ENCODE data around the gene SCMH1. TPM values are rescaled to one million over a fixed set of nuclear protein-coding genes. Genes with fewer than 3 reads are reported as not detected.
"Not testable (repeated sequence)": the region's sequence is repeated elsewhere in the genome, so short reads cannot be mapped to it uniquely, and the experiment has no call there.

The SCMH1 gene
- total RNA-seq, 1 experiment from 2014 or later, result 39.5 TPM

DNA sequence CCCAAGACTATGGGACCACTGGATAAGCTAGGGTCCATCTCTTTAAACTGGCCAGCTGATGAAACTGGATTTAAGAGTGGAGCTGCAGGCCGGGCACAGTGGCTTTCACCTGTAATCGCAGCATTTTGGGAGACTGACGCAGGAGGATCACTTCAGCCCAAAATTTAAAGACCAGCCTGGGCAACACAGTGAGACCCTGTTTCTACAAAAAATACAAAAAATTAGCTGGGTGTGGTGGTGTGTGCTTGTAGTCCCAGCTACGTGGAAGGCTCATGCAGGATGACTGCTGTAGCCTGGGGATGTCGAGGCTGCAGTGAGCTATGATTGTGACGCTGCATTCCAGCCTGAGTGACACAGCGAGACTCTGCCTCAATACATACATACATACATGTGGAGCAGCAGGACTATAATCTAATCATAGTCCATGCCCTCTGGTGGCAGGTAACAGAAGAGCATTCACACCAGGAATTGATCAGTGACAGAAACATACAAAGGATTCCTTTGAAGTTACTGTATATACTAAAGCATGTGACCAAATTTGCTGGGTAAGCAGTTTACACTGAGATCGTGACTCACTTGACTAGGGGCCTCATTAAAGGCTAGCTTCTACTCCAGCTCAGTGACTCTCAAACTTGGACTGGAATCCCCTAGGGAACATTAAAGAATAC, 119.1 kb downstream of the SCMH1 start:
- no peaks in the 10 kb centered on the region for H3K9me2 ChIP-seq (ENCODE audit: insufficient read depth)
- TF ChIP-seq EZH2 (IDR thresholded peaks at IDR 0.05; ENCODE audit: low read depth), result no peak
- TF ChIP-seq, protein P1, sequence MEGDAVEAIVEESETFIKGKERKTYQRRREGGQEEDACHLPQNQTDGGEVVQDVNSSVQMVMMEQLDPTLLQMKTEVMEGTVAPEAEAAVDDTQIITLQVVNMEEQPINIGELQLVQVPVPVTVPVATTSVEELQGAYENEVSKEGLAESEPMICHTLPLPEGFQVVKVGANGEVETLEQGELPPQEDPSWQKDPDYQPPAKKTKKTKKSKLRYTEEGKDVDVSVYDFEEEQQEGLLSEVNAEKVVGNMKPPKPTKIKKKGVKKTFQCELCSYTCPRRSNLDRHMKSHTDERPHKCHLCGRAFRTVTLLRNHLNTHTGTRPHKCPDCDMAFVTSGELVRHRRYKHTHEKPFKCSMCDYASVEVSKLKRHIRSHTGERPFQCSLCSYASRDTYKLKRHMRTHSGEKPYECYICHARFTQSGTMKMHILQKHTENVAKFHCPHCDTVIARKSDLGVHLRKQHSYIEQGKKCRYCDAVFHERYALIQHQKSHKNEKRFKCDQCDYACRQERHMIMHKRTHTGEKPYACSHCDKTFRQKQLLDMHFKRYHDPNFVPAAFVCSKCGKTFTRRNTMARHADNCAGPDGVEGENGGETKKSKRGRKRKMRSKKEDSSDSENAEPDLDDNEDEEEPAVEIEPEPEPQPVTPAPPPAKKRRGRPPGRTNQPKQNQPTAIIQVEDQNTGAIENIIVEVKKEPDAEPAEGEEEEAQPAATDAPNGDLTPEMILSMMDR (conservative IDR thresholded peaks at IDR 0.05), result peak; percentile 73
- H3K4me1 ChIP-seq (replicated peaks; ENCODE audit: insufficient read depth), result peaks cover 6% of the 10 kb centered on the region; the same call in 1 of the 2 replicates
- no peak overlapping the region for H2AFZ ChIP-seq
- no peaks in the 10 kb centered on the region for H4K20me1 ChIP-seq (ENCODE audit: insufficient read depth)
- BruUV-seq (replicated peaks), result no TSS peak
- no peaks in the 10 kb centered on the region for H3K79me2 ChIP-seq (ENCODE audit: low read depth)
- H3K27me3 ChIP-seq (ENCODE audit: insufficient read depth, low read depth), result no peaks in the 10 kb centered on the region
- H3K4me2 ChIP-seq, result no peak overlapping the region
- H3K27ac ChIP-seq, result no peak overlapping the region
- H3K36me3 ChIP-seq (ENCODE audit: low read depth), result no peaks in the 10 kb centered on the region
- CTCF ChIA-PET, result no interaction called here
- no peaks in the 10 kb centered on the region for H3K9me3 ChIP-seq (ENCODE audit: insufficient read depth, low read depth)
- peak in 1 of 2 experiments; percentile 76 for DNase-seq
- peaks cover 3% of the 10 kb centered on the region; the same call in 1 of the 2 replicates for H3F3A ChIP-seq (ENCODE audit: insufficient read depth, low read depth)
- intact Hi-C loops (cut with micrococcal nuclease; ENCODE audit: unreplicated experiment), result loop anchor here (5.0 kb wide), 2 partner anchors 86 to 276 kb away; no protein-coding TSS in a partner anchor
- H3K4me3 ChIP-seq, result no peak overlapping the region
- POLR2A ChIA-PET (ENCODE audit: unreplicated experiment), result interaction anchor here (0.6 kb wide), 2 partner anchors 83 to 1885 kb away, joined by 4 to 5 read pairs; no protein-coding TSS in a partner anchor

DNA sequence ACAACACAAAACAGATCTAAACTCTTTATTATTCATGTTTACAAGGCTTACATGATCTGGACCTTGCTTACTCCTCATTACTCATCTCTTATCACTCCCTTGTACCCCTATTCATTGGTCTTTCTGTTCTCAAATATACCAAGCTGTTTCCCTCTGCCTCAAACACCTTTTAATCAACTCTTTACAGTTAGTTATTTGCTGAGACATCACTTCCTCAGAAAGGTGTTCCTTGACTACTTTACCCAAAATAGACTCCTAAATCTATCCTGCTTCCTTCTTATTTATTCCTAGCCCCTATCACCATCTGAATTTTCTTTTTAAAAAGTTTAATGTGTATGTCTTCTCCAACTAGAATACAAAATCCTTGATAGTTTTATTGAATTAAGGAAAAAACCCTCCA, 120.0 kb downstream of the SCMH1 start:
- no peaks in the 10 kb centered on the region for H3K36me3 ChIP-seq (ENCODE audit: low read depth)
- CTCF ChIA-PET, result no interaction called here
- H3K9me2 ChIP-seq (ENCODE audit: insufficient read depth), result no peaks in the 10 kb centered on the region
- intact Hi-C loops (cut with micrococcal nuclease; ENCODE audit: unreplicated experiment), result loop anchor here (5.0 kb wide), 2 partner anchors 85 to 275 kb away; no protein-coding TSS in a partner anchor
- no peaks in the 10 kb centered on the region for H3K27me3 ChIP-seq (ENCODE audit: insufficient read depth, low read depth)
- no peak for TF ChIP-seq EZH2 (IDR thresholded peaks at IDR 0.05; ENCODE audit: low read depth)
- TF ChIP-seq, protein P1 (conservative IDR thresholded peaks at IDR 0.05), result no peak
- H3F3A ChIP-seq (ENCODE audit: insufficient read depth, low read depth), result peaks cover 3% of the 10 kb centered on the region; the same call in 1 of the 2 replicates
- H3K79me2 ChIP-seq (ENCODE audit: low read depth), result no peaks in the 10 kb centered on the region
- POLR2A ChIA-PET (ENCODE audit: unreplicated experiment), result no interaction called here
- DNase-seq, result no peak
- no TSS peak for BruUV-seq (replicated peaks)
- no peaks in the 10 kb centered on the region for H4K20me1 ChIP-seq (ENCODE audit: insufficient read depth)
- H2AFZ ChIP-seq, result no peak overlapping the region
- no peak overlapping the region for H3K27ac ChIP-seq
- H3K9me3 ChIP-seq (ENCODE audit: insufficient read depth, low read depth), result no peaks in the 10 kb centered on the region
- H3K4me3 ChIP-seq, result no peak overlapping the region
- peaks cover 6% of the 10 kb centered on the region; the same call in 1 of the 2 replicates for H3K4me1 ChIP-seq (replicated peaks; ENCODE audit: insufficient read depth)
- no peak overlapping the region for H3K4me2 ChIP-seq

DNA sequence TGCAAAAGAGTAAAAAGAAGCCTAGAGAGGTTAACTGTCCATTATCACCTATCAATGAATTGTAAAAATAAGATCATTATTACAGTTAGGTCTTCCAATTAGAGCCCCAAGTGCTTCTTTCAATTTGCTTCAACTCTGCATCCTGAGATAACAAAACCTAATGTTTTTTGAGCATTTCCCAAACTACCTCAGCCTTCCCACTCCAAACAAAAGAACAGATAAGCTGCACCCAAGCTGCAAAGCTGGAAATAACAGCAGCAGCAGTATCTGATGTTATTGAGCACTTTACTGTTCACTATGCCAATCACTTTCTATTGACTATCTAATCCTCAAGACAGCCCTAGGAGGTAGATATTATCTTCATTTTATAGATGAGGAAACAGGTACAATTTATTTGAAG, 123.5 kb downstream of the SCMH1 start:
- no peak for DNase-seq
- ChIA-PET CTCF (interaction anchor here (0.6 kb wide), 1 partner anchor 29 kb away, joined by 3 read pairs; no protein-coding TSS in a partner anchor), POLR2A (ENCODE audit: unreplicated experiment) (no interaction called here)
- no peaks in the 10 kb centered on the region for H3K27me3 ChIP-seq (ENCODE audit: insufficient read depth, low read depth)
- H3K36me3 ChIP-seq (ENCODE audit: low read depth), result no peaks in the 10 kb centered on the region
- no peak overlapping the region for H2AFZ ChIP-seq
- H3K4me2 ChIP-seq, result no peak overlapping the region
- H3F3A ChIP-seq (ENCODE audit: insufficient read depth, low read depth), result peaks cover 3% of the 10 kb centered on the region; the same call in 1 of the 2 replicates
- no peaks in the 10 kb centered on the region for H3K79me2 ChIP-seq (ENCODE audit: low read depth)
- H3K4me3 ChIP-seq, result no peak overlapping the region
- H3K9me2 ChIP-seq (ENCODE audit: insufficient read depth), result no peaks in the 10 kb centered on the region
- BruUV-seq (replicated peaks), result no TSS peak
- H3K9me3 ChIP-seq (ENCODE audit: insufficient read depth, low read depth), result no peaks in the 10 kb centered on the region
- no peak overlapping the region for H3K27ac ChIP-seq
- intact Hi-C loops (cut with micrococcal nuclease; ENCODE audit: unreplicated experiment), result no loop called here
- no peaks in the 10 kb centered on the region for H4K20me1 ChIP-seq (ENCODE audit: insufficient read depth)
- no peak for TF ChIP-seq EZH2 (IDR thresholded peaks at IDR 0.05; ENCODE audit: low read depth)
- TF ChIP-seq, protein P1 (conservative IDR thresholded peaks at IDR 0.05), result no peak
- peaks cover 4% of the 10 kb centered on the region; the same call in 1 of the 2 replicates for H3K4me1 ChIP-seq (replicated peaks; ENCODE audit: insufficient read depth)

DNA sequence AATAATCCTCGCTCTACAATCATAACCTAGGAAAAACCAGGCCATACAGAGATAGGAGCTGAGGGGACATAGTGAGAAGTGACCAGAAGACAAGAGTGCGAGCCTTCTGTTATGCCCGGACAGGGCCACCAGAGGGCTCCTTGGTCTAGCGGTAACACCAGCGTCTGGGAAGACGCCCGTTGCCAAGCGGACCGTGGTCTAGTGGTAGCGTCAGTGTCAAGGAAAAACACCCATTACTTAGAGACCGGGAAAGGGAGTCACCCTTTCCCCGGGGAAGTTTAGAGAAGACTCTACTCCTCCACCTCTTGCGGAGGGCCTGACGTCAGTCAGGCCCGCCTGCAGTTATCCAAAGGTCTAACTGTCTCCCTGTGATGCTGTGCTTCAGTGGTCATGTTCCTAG, 124.9 kb downstream of the SCMH1 start:
- CTCF ChIA-PET; intact Hi-C loops (cut with micrococcal nuclease; ENCODE audit: unreplicated experiment); POLR2A ChIA-PET (ENCODE audit: unreplicated experiment): not testable (repeated sequence)

More for the DNA sequence above, 124.9 kb downstream of the SCMH1 start:
- H3K9me3 ChIP-seq (ENCODE audit: insufficient read depth, low read depth); H3K79me2 ChIP-seq (ENCODE audit: low read depth); H3K4me1 ChIP-seq (replicated peaks; ENCODE audit: insufficient read depth); H3K9me2 ChIP-seq (ENCODE audit: insufficient read depth); H4K20me1 ChIP-seq (ENCODE audit: insufficient read depth); H3F3A ChIP-seq (ENCODE audit: insufficient read depth, low read depth); H3K36me3 ChIP-seq (ENCODE audit: low read depth); BruUV-seq (replicated peaks); H2AFZ ChIP-seq; DNase-seq; H3K27ac ChIP-seq; H3K4me2 ChIP-seq; H3K27me3 ChIP-seq (ENCODE audit: insufficient read depth, low read depth); H3K4me3 ChIP-seq: not testable (repeated sequence)
